MM.1S (cell line): ENCODE data around the gene RPTOR.

Source experiments
- DNase-seq: peaks from one replicate; pipeline ENCODE4 v3.0.0-alpha.2; 2015
- H2AFZ ChIP-seq: fragments of 300-600 bp; sonication (generic); 2 replicates; pipeline ENCODE4 v1.6.0; 2016; ENCODE audit warnings: antibody characterized with exemption, low read length
- H3F3A ChIP-seq: fragments of 300-600 bp; sonication (generic); 2 replicates; pipeline ENCODE4 v1.6.1; 2016; ENCODE audit warnings: mild to moderate bottlenecking, antibody characterized with exemption, low read length, moderate library complexity, mixed read lengths; ENCODE audit not compliant: insufficient read depth
- H3K27ac ChIP-seq: fragments of 300-600 bp; sonication (generic); 2 replicates; pipeline ENCODE4 v1.5.1; 2016; ENCODE audit warnings: mild to moderate bottlenecking, low read length
- H3K27me3 ChIP-seq: fragments of 300-600 bp; sonication (generic); replicated peaks from 2 replicates; pipeline ENCODE4 v1.6.0; 2016; ENCODE audit warnings: low read length; ENCODE audit not compliant: insufficient read depth
- H3K36me3 ChIP-seq: fragments of 300-600 bp; sonication (generic); replicated peaks from 2 replicates; pipeline ENCODE4 v1.6.1; 2016; ENCODE audit warnings: mild to moderate bottlenecking, low read length, mixed read lengths; ENCODE audit not compliant: insufficient read depth
- H3K4me1 ChIP-seq: fragments of 300-600 bp; sonication (generic); 2 replicates; pipeline ENCODE4 v1.6.1; 2016; ENCODE audit warnings: low read length, mixed read lengths
- H3K4me2 ChIP-seq: fragments of 300-600 bp; sonication (generic); 2 replicates; pipeline ENCODE4 v1.6.0; 2016; ENCODE audit warnings: low read depth, low read length
- H3K4me3 ChIP-seq: fragments of 300-600 bp; sonication (generic); 2 replicates; pipeline ENCODE4 v1.5.1; 2016; ENCODE audit warnings: low read length, mixed read lengths
- H3K79me2 ChIP-seq: fragments of 300-600 bp; sonication (generic); 2 replicates; pipeline ENCODE4 v1.6.1; 2016; ENCODE audit warnings: mixed run types, low read length, mixed read lengths
- H3K9ac ChIP-seq: fragments of 300-600 bp; sonication (generic); 2 replicates; pipeline ENCODE4 v1.6.1; 2016; ENCODE audit warnings: low read length, mixed read lengths
- H3K9me2 ChIP-seq: fragments of 300-600 bp; sonication (generic); replicated peaks from 2 replicates; pipeline ENCODE4 v1.6.1; 2016; ENCODE audit warnings: mild to moderate bottlenecking, low read length, mixed read lengths; ENCODE audit not compliant: insufficient read depth
- H3K9me3 ChIP-seq: fragments of 300-600 bp; sonication (generic); replicated peaks from 2 replicates; pipeline ENCODE4 v1.6.1; 2016; ENCODE audit warnings: mild to moderate bottlenecking, low read length, mixed read lengths; ENCODE audit not compliant: insufficient read depth
- H4K20me1 ChIP-seq: fragments of 300-600 bp; sonication (generic); 2 replicates; pipeline ENCODE4 v1.6.1; 2016; ENCODE audit warnings: mild to moderate bottlenecking, low read length, moderate library complexity, mixed read lengths; ENCODE audit not compliant: insufficient read depth
- EZH2 ChIP-seq: fragments of 300-600 bp; sonication (generic); optimal IDR thresholded peaks from 2 replicates; pipeline ENCODE3; 2017; ENCODE audit warnings: low read depth, mild to moderate bottlenecking, antibody characterized with exemption, low read length, mixed read lengths
- EZH2phosphoT487 ChIP-seq: fragments of 300-600 bp; sonication (generic); IDR thresholded peaks from 2 replicates; pipeline ENCODE4 v1.6.1; 2018; ENCODE audit warnings: antibody characterized with exemption, low read length
- TF ChIP-seq, protein P1 (sequence below): fragments of 300-600 bp; sonication (generic); IDR thresholded peaks from 2 replicates; pipeline ENCODE4 v1.5.1; 2016; ENCODE audit warnings: antibody characterized with exemption, low read length, mixed read lengths

The RPTOR gene

DNA sequence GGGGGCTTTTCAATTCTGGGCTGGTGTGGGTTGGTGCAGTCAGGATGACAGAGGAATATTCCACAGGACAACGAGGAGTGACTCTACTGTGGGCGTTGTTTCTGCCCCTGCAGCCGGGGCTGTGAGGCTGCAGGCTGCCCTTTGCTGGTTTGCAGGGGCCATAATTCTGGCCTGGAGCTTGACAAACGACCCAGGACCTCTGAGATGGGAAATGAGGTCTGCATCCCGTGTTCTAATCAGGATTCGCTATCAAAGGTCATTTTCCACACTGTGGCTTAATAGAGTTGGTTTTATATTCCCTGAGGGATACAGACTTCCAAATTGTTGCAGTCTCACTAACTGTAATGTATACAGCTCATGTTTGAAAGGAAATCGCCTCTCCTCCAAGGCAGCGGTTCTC is 180.9 kb downstream of the RPTOR start:
- TF ChIP-seq, protein P1, sequence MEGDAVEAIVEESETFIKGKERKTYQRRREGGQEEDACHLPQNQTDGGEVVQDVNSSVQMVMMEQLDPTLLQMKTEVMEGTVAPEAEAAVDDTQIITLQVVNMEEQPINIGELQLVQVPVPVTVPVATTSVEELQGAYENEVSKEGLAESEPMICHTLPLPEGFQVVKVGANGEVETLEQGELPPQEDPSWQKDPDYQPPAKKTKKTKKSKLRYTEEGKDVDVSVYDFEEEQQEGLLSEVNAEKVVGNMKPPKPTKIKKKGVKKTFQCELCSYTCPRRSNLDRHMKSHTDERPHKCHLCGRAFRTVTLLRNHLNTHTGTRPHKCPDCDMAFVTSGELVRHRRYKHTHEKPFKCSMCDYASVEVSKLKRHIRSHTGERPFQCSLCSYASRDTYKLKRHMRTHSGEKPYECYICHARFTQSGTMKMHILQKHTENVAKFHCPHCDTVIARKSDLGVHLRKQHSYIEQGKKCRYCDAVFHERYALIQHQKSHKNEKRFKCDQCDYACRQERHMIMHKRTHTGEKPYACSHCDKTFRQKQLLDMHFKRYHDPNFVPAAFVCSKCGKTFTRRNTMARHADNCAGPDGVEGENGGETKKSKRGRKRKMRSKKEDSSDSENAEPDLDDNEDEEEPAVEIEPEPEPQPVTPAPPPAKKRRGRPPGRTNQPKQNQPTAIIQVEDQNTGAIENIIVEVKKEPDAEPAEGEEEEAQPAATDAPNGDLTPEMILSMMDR = no peak
- TF ChIP-seq EZH2 (no peak), EZH2phosphoT487 (no peak)
- no peaks in the 10 kb centered on the region for H3F3A ChIP-seq
- no peaks in the 10 kb centered on the region for H3K9me3 ChIP-seq
- H3K4me3 ChIP-seq = no peak overlapping the region
- H3K9me2 ChIP-seq = no peaks in the 10 kb centered on the region
- H3K27ac ChIP-seq = no peak overlapping the region
- H4K20me1 ChIP-seq = no peaks in the 10 kb centered on the region
- no peaks in the 10 kb centered on the region for H3K4me1 ChIP-seq
- H3K36me3 ChIP-seq = no peaks in the 10 kb centered on the region
- no peak for DNase-seq
- H3K9ac ChIP-seq = no peak overlapping the region
- H2AFZ ChIP-seq = no peak overlapping the region
- H3K27me3 ChIP-seq = no peaks in the 10 kb centered on the region
- H3K79me2 ChIP-seq = peaks cover under 1% of the 10 kb centered on the region; the same call in 1 of the 2 replicates
- H3K4me2 ChIP-seq = no peak overlapping the region

DNA sequence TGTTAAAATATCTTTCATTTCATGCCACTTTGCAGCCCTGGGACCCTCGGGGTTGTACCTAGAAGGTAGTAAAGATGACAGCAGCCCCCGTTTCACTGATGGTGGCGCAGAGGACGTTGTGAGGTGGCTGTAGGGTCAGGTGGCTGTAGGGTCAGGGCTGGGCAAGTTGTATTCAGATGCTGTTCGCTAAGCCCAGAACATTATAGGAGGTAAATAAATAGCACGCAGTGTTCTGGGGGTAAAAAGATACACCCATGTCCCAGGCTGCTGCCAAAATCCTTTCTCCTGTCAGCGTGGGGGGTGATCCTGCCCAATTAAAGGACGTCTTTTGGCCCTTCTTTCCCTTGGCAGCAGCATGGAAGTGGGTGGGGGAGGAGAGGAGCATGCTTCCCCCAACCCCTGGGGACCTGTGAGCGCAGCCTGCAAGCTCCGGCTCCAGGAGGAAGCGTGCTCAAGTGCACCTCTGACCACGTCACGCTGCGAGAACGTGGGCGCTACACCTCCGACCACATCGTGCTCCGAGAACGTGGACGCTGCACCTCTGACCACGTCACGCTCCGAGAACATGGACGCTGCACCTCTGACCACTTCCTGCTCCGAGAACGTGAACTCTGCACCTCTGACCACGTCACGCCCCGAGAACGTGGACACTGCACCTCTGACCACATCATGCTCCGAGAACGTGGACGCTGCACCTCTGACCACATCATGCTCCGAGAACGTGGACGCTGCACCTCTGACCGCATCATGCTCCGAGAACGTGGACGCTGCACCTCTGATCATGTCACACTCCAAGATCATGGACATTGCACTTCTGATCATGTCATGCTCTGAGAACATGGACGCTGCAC is 182.1 kb downstream of the RPTOR start:
- Histone ChIP-seq H3K36me3 (no peaks in the 10 kb centered on the region), H2AFZ (no peak overlapping the region), H3K4me2 (no peak overlapping the region), H3K4me3 (no peak overlapping the region), H4K20me1 (no peaks in the 10 kb centered on the region), H3K27ac (no peak overlapping the region), H3K9me2 (no peaks in the 10 kb centered on the region), H3K4me1 (no peaks in the 10 kb centered on the region), H3F3A (no peaks in the 10 kb centered on the region), H3K27me3 (no peaks in the 10 kb centered on the region), H3K79me2 (no peaks in the 10 kb centered on the region; the same call in 1 of the 2 replicates), H3K9me3 (no peaks in the 10 kb centered on the region), H3K9ac (no peak overlapping the region)
- no peak for DNase-seq
- TF ChIP-seq EZH2 (no peak), EZH2phosphoT487 (no peak)
- TF ChIP-seq, protein P1 = no peak

DNA sequence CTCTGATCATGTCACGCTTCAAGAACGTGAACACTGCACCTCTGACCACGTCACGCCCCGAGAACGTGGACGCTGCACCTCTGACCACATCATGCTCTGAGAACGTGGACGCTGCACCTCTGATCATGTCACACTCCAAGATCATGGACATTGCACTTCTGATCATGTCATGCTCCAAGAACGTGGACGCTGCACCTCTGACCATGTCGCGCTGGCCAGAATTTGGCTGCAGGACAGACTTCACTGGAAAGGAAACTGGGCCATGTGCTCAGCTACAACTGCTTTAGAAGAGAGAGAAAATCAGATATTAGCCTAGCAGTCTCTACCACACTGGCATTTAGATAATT is 182.7 kb downstream of the RPTOR start:
- no peak overlapping the region for H2AFZ ChIP-seq
- no peak overlapping the region for H3K4me3 ChIP-seq
- no peak overlapping the region for H3K4me2 ChIP-seq

More for the DNA sequence above, 182.7 kb downstream of the RPTOR start:
- no peak for TF ChIP-seq EZH2
- TF ChIP-seq, protein P1 = no peak
- no peak for TF ChIP-seq EZH2phosphoT487
- Histone ChIP-seq H3K36me3 (no peaks in the 10 kb centered on the region), H3K27ac (no peak overlapping the region), H3K4me1 (no peaks in the 10 kb centered on the region), H4K20me1 (no peaks in the 10 kb centered on the region), H3K9ac (no peak overlapping the region), H3F3A (no peaks in the 10 kb centered on the region), H3K27me3 (no peaks in the 10 kb centered on the region), H3K79me2 (no peaks in the 10 kb centered on the region; the same call in 1 of the 2 replicates), H3K9me3 (no peaks in the 10 kb centered on the region), H3K9me2 (no peaks in the 10 kb centered on the region)
- DNase-seq = no peak
